ENCODE data around the gene PTX4. TPM values are rescaled to one million over a fixed set of nuclear protein-coding genes. Genes with fewer than 3 reads are reported as not detected.
A peak's percentile ranks its signal among the peaks of the same experiment; 100 is the strongest.
"Not testable (repeated sequence)": the region's sequence is repeated elsewhere in the genome, so short reads cannot be mapped to it uniquely, and the experiment has no call there.

The PTX4 gene
- total and polyA plus RNA-seq, 2 donors = 0.10 TPM; not detected in 1

DNA sequence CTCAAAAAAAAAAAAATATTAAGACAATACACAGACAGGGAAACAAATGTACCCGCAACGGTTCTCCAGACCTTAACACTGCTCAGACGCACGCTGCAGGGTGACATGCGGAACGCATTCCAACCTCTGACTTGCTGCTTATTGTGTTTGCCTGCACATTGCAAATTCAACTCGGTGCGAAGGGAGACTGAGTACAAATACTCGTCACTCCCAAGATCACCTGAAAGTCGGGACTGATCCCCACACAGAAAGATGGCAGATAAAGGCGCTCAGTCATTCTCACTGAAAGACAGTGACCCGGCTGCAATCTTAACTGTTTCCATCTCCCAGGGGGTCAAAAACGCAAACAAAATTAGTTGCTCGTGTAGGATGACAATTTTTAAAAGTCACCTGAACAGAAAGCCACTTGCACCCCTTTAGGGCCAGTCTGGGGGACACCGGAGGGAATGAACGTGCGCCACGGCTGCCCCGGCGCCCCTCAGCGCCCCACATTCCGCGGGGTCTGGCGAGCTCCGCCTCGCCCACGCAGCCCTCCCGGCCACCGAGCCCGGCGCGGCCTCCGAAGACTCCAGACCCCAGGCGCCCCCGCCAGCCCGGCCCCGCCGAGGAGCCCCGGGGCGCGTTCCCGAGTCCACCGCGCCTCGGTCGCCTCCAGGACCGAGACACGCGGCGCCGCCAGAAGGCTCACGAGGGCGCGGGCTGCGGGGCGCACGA, 14.5 kb downstream of the PTX4 start:
- Histone ChIP-seq H3K4me3 (ENCODE audit: low read depth, low read length) (peak overlapping the region; percentile 94), H3K4me1 (ENCODE audit: insufficient read depth) (no peaks in the 10 kb centered on the region), H3K27ac (ENCODE audit: low read depth) (no peak overlapping the region), H3K36me3 (ENCODE audit: insufficient read depth) (no peaks in the 10 kb centered on the region)
- WGBS = 8% methylated on average over 57 of the region's 57 CpGs
- no peak for DNase-seq (ENCODE audit: extremely low spot score)

DNA sequence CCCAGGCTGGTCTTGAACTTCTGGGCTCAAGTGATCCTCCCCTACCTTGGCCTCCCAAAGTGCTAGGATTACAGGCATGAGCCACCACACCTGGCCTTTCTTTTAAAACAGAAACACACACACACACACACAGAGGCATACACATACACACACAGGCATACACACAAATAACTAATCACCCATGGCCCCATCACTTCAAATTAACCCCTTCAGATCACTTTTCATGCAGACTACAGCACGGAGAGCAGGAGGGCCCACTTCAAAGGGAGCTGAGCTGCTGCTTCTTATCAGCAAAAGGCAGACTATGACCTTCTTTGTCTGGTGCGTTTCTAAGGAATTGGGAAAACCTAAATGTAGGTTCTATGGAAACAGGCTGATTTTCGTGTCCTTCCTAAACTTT, 15.8 kb downstream of the PTX4 start:
- Histone ChIP-seq H3K4me3 (ENCODE audit: low read depth, low read length) (no peak overlapping the region), H3K4me1 (ENCODE audit: insufficient read depth) (no peaks in the 10 kb centered on the region), H3K36me3 (ENCODE audit: insufficient read depth) (no peaks in the 10 kb centered on the region), H3K27ac (ENCODE audit: low read depth) (no peak overlapping the region)
- no peak for DNase-seq (ENCODE audit: extremely low spot score)
- 73% methylated on average over 3 of the region's 3 CpGs for WGBS

DNA sequence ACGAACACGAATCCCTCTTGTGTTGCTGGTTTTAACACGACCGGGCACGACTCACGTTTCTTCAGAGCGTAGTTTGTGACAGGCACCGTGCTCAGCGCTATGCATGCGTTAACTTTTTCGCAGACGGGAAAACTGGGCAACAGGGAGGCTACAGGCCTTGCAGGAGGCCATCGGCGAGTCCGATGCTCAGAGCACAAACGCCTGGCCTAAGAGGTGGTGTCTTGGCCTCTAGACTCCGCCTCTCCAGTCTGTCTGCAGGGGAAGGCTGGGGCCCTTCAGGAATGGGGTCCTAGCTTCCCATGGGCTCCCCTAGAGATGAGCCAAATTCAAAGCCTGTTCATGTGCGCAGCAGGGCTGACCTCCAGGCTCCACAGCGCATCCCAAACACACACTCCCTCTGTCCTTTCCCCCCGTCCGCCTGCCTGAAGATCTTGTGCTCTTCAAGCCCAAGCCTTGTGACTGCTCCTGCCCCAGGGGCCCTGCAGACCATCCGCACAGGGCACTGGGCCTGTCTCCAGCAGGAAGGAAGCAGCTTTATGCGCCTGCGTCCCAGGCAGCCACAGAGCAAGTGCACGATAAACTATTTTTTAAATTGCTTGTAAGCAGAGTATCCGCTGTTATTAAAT, 17.1 kb downstream of the PTX4 start:
- 82% methylated on average over 26 of the region's 26 CpGs for WGBS
- no peaks in the 10 kb centered on the region for H3K36me3 ChIP-seq (ENCODE audit: insufficient read depth)
- DNase-seq (ENCODE audit: extremely low spot score) = no peak
- no peak overlapping the region for H3K27ac ChIP-seq (ENCODE audit: low read depth)
- no peaks in the 10 kb centered on the region for H3K4me1 ChIP-seq (ENCODE audit: insufficient read depth)
- no peak overlapping the region for H3K4me3 ChIP-seq (ENCODE audit: low read depth, low read length)

DNA sequence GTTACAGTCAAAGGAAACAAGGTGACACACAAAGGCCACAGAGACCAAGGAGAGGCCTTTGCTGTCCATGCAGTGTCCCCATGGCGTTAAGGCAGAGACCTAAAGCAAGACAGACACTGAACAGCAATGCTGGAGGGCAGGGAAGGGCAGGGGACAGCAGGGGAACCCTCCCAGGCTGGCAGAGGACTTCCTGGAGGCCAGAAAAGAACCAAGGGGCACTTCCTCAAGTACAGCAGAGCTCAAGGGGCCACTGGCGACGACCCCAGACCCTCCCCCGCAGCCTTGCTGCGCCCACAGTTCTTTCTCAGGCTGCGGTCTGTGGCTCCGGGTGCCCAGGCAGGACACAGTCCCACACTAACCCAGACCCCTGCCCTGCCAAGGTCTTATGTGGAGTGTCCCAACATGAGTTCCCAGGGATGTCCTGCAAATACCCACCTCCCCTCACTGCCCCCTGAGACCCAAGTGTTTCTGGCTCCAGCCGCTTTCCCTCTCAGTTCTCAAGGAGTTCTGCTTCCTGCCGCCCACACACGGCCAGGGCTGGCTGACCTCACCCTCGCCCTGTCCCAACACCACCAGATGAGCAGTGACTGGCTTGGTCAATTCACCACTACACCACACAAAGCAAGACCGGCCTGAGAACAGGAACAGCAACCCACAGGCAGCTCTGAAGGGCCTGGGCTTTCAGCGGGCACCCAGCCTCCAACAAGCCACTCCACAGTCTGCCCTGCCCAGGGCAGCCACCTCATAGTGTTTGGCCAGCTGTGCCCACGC, 18.1 kb downstream of the PTX4 start:
- DNase-seq (ENCODE audit: extremely low spot score) = no peak
- H3K4me1 ChIP-seq (ENCODE audit: insufficient read depth) = no peaks in the 10 kb centered on the region
- no peak overlapping the region for H3K4me3 ChIP-seq (ENCODE audit: low read depth, low read length)
- no peaks in the 10 kb centered on the region for H3K36me3 ChIP-seq (ENCODE audit: insufficient read depth)
- H3K27ac ChIP-seq (ENCODE audit: low read depth) = no peak overlapping the region
- WGBS = 76% methylated on average over 14 of the region's 14 CpGs

DNA sequence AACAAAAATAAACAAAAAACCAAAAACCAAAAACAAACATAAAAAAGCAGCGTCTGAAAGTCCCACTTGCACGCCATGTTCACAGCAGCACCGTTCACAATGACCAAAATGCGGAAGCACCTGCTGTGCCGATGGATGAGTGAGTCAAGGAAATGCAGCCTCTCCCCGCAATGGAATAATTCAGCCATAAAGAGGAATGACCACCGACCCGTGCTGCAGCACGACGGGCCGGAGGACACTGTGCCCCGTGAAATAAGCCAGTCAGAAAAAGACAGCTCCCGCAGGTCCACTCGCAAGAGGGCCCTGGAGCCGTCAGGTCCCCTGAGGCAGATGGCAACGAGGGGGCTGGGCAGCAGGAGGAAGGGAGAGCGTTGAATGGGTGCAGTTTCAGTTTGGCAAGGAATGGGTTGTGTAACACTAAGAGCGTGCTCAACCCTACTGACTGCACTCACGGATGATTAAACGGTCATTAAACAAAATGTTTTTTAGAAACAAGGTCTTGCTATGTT, 19.0 kb downstream of the PTX4 start:
- no peak overlapping the region for H3K27ac ChIP-seq (ENCODE audit: low read depth)
- WGBS = 77% methylated on average over 20 of the region's 20 CpGs

DNA sequence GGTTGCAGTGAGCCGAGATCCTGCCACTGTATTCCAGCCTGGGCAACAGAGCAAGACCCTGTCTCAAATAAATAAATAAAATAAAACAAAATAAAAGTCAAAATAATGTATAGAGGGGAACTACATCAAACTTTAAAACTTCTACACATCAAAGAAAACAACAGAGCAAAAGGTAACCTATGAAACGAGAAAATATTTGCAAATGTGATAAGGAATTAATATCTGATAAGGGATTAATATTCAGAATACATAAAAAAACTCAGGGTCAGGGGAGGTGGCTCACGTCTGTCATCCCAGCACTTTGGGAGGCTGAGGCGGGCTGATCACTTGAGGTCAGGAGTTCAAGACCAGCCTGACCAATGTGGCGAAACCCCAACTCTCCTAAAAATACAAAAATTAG, 19.6 kb downstream of the PTX4 start:
- not testable (repeated sequence) for H3K4me3 ChIP-seq (ENCODE audit: low read depth, low read length); H3K27ac ChIP-seq (ENCODE audit: low read depth); H3K4me1 ChIP-seq (ENCODE audit: insufficient read depth); DNase-seq (ENCODE audit: extremely low spot score); H3K36me3 ChIP-seq (ENCODE audit: insufficient read depth)
- 90% methylated on average over 5 of the region's 5 CpGs for WGBS

More for the DNA sequence above, 19.0 kb downstream of the PTX4 start:
- DNase-seq (ENCODE audit: extremely low spot score) = no peak
- no peak overlapping the region for H3K4me3 ChIP-seq (ENCODE audit: low read depth, low read length)
- H3K36me3 ChIP-seq (ENCODE audit: insufficient read depth) = no peaks in the 10 kb centered on the region
- H3K4me1 ChIP-seq (ENCODE audit: insufficient read depth) = no peaks in the 10 kb centered on the region

DNA sequence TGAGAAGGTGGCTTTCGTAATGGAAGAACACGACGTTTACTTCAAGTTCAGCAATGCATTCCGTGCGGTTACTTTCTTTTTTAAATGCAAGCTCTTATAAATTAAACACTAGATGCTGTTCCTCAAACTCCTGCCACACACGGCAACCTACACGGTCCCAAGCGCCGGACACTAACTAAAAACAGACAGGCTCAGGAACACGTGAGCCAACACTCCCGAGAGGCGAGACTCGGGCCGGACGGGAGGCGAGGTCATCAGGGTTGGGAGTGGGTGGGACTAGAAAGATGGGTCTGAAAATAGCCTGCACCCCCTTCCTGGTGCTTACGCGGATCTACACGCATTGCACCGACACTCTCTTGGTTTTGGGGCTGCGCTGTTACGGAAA, 20.3 kb downstream of the PTX4 start:
- Histone ChIP-seq H3K36me3 (ENCODE audit: insufficient read depth) (no peaks in the 10 kb centered on the region), H3K4me1 (ENCODE audit: insufficient read depth) (no peaks in the 10 kb centered on the region), H3K4me3 (ENCODE audit: low read depth, low read length) (no peak overlapping the region), H3K27ac (ENCODE audit: low read depth) (no peak overlapping the region)
- WGBS = 86% methylated on average over 22 of the region's 22 CpGs
- no peak for DNase-seq (ENCODE audit: extremely low spot score)

DNA sequence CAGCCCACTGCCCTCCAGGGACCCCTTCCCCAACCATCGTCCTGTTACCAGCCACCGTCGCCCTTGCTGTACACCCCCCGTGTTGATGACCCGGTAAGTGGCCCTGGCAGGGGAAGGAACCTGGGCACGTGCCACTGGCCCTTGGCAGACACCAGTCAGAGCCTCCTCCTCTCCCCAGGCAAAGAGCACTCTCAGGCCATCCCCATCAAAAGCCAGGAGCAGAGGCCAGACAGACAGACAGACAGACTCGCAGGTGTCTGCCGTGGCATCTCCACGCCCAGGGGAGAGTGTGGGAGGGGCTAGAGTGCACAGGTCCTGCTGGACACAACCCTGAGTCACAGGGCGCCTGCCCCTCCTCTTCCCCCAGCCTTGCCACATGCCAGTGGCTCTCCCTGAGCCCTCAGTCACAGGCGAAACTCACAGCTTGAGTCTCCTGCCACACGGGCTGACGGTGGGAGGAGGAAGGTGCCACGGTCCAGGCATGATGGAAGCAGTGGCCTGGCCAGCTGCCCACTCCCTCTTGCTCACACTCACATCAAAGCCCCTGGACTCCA, 21.7 kb downstream of the PTX4 start:
- WGBS = 83% methylated on average over 14 of the region's 14 CpGs
- no peak overlapping the region for H3K27ac ChIP-seq (ENCODE audit: low read depth)
- no peak for DNase-seq (ENCODE audit: extremely low spot score)
- H3K4me1 ChIP-seq (ENCODE audit: insufficient read depth) = no peaks in the 10 kb centered on the region
- no peaks in the 10 kb centered on the region for H3K36me3 ChIP-seq (ENCODE audit: insufficient read depth)
- H3K4me3 ChIP-seq (ENCODE audit: low read depth, low read length) = no peak overlapping the region

DNA sequence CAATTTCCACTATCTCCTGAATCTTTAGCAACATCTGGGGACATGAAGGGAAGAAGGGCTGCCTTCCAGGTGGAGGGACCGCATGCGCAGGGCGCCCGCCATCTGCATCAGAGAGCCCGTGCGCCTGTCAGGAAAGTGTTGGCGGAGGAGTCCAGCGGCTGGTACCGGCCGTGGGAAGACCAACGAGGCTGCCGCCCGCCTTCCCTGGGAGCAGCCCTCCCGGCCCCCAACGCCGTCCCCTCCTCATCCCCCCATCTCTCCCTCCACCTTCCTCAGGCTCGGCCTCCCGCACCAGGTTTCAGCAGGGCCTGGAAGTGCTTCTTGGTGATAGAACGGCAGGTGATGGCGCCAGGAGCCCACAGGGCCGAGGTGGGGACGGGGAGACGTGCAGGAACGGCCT, 22.7 kb downstream of the PTX4 start:
- Histone ChIP-seq H3K27ac (ENCODE audit: low read depth) (no peak overlapping the region), H3K4me3 (ENCODE audit: low read depth, low read length) (no peak overlapping the region), H3K36me3 (ENCODE audit: insufficient read depth) (no peaks in the 10 kb centered on the region), H3K4me1 (ENCODE audit: insufficient read depth) (no peaks in the 10 kb centered on the region)
- no peak for DNase-seq (ENCODE audit: extremely low spot score)
- 94% methylated on average over 24 of the region's 24 CpGs for whole genome bisulfite sequencing

DNA sequence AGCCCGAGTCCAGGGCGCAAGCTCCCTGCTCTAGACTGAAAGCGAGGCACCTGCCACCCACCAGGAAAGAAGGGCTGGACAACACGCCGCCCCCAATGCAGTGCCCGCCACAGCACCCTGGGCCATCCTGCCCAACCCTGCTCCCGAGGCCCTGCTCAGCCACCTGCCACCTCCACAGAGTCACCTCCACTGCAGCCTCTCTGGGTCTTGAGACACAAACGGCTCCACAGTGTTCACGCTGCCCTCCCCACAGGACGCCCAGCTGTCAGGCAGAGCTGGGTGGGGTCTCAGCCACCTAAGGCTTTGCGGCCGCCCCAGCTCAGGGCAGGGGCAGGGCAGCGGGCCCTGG, 23.2 kb downstream of the PTX4 start:
- Histone ChIP-seq H3K4me1 (ENCODE audit: insufficient read depth) (no peaks in the 10 kb centered on the region), H3K27ac (ENCODE audit: low read depth) (no peak overlapping the region), H3K4me3 (ENCODE audit: low read depth, low read length) (no peak overlapping the region), H3K36me3 (ENCODE audit: insufficient read depth) (no peaks in the 10 kb centered on the region)
- DNase-seq (ENCODE audit: extremely low spot score) = no peak
- WGBS = 94% methylated on average over 13 of the region's 13 CpGs

DNA sequence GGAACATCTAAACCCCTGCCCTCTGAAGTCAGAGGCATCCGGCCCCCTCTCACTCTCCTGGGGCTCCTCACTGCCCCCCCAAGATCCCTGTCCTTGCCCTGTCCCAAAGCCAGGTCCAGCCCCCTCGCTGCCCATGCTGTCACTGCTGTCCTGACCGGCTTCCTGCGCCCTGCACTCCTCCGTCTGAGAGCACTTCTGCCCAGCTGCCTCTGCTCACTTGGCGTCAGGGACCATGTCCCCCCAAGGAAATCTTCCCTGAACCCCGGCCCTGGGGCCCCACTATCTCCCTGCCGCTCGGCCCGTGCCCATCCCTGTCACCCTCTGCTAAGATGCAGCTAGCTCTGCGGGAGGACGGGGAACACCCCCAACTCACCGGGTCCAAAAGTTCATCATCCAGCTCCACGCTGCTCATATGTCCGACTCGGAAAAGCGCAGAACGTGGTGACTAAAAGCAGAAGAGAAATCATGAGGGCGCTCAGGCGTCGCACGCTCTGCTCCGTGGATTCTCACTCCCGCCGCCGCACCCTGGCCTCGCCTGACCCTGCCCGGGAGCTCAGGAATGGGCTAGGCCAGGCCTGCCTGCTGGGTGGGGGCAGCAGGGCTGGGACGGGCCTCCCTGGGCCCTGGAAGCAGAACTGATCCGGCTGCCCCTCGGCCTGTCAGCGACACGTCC, 23.7 kb downstream of the PTX4 start:
- DNase-seq (ENCODE audit: extremely low spot score) = no peak
- WGBS = 93% methylated on average over 33 of the region's 33 CpGs
- Histone ChIP-seq H3K27ac (ENCODE audit: low read depth) (no peak overlapping the region), H3K4me1 (ENCODE audit: insufficient read depth) (no peaks in the 10 kb centered on the region), H3K4me3 (ENCODE audit: low read depth, low read length) (no peak overlapping the region), H3K36me3 (ENCODE audit: insufficient read depth) (no peaks in the 10 kb centered on the region)

DNA sequence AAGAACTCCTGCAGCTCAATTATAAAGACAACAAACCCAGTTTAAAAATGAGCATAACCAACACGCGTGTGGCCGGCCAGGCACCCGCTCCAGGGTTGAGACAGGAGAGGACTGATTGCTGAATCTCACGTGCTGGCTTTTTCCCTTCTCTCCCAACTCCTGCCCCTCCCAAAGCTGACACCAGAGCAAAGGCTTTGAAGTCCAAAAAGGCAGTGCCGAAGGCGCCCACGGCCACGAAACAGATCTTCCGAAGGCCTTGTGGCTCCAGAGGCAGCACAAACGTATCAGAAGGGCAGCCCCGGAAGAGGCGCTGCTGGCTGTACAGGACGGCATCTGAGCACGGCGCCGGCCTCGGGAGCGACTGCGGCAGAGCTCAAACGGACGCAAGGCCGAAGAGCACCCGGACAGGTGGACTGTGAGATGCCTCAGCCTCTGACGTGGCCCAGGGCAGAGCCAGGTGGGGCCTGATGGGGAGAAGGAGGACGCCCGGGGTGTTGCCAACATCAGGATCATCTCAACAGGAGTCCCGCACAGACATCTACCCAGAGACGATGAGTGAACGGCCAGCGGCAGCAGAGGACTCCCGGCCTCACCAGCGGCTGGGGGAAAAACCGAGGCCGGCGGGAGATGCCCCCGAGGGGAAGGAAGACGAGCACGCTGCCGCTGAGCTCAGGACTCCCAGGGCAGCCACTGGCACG, 24.4 kb downstream of the PTX4 start:
- 90% methylated on average over 41 of the region's 41 CpGs for WGBS
- no peak overlapping the region for H3K4me3 ChIP-seq (ENCODE audit: low read depth, low read length)
- no peak for DNase-seq (ENCODE audit: extremely low spot score)
- no peaks in the 10 kb centered on the region for H3K36me3 ChIP-seq (ENCODE audit: insufficient read depth)
- no peaks in the 10 kb centered on the region for H3K4me1 ChIP-seq (ENCODE audit: insufficient read depth)
- H3K27ac ChIP-seq (ENCODE audit: low read depth) = no peak overlapping the region

DNA sequence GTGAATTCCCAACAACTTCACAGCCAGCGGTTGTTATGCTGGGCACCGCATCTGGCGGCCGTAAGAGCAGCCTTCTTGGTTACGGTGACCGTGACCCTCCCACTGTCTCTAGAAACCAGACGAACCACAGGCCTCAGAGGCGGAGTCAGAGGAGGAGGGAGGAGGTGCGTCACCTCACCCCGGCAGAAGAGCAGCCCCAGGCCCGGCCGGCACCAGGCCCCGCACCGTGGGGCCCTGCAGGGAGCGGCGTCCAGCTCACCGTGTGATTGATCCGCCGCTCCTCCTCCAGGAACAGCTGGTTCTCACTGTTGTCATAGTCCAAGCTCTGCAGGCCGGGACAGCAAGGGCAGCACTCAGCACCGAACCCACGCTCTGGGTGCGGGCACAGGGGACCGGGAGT, 27.6 kb downstream of the PTX4 start:
- Histone ChIP-seq H3K36me3 (ENCODE audit: insufficient read depth) (no peaks in the 10 kb centered on the region), H3K4me3 (ENCODE audit: low read depth, low read length) (no peak overlapping the region), H3K4me1 (ENCODE audit: insufficient read depth) (no peaks in the 10 kb centered on the region), H3K27ac (ENCODE audit: low read depth) (no peak overlapping the region)
- WGBS = 74% methylated on average over 24 of the region's 24 CpGs
- no peak for DNase-seq (ENCODE audit: extremely low spot score)

Measured in urinary bladder (tissue), 4 donors.